ENCODE data around the gene RAD51B.

GRCh38 chr14:68345738-68346137 lies 526.2 kb downstream of the RAD51B start:
- TF ChIP-seq CTCF (IDR thresholded peaks at IDR 0.05), result no peak
- no peak for TF ChIP-seq POLR2A (IDR thresholded peaks at IDR 0.05)
- no peak for TF ChIP-seq POLR2AphosphoS5 (IDR thresholded peaks at IDR 0.05; ENCODE audit: insufficient read depth in 1 of 2, low read depth in 1 of 2)

Measured in vagina (tissue), 2 donors.